HEK293 (cell line): ENCODE data around the gene NCOA6.

Source experiments
- EGR2 ChIP-seq: fragments of 450-650 bp; formaldehyde crosslinking; IDR thresholded peaks from 2 replicates; pipeline ENCODE4 v1.5.1; 2016; ENCODE audit warnings: low read depth, missing biosample characterization, missing genetic modification characterization
- ZNF248 ChIP-seq: fragments of 450-650 bp; formaldehyde crosslinking; IDR thresholded peaks from 2 replicates; pipeline ENCODE4 v1.5.1; 2017; ENCODE audit warnings: missing biosample characterization, missing genetic modification characterization
- ZNF26 ChIP-seq: fragments of 450-650 bp; formaldehyde crosslinking; IDR thresholded peaks from 2 replicates; pipeline ENCODE4 v1.5.1; 2016; ENCODE audit warnings: missing biosample characterization, missing genetic modification characterization
- ZNF266 ChIP-seq: fragments of 450-650 bp; formaldehyde crosslinking; IDR thresholded peaks from 2 replicates; pipeline ENCODE4 v1.5.1; 2016; ENCODE audit warnings: missing biosample characterization, missing genetic modification characterization, low read depth
- ZNF423 ChIP-seq: fragments of 450-650 bp; formaldehyde crosslinking; IDR thresholded peaks from 2 replicates; pipeline ENCODE4 v1.5.1; 2016; ENCODE audit warnings: missing biosample characterization, missing genetic modification characterization

GRCh38 chr20:34791289-34792020 is 34.0 kb downstream of the NCOA6 start:
- no peak for TF ChIP-seq ZNF423
- no peak for TF ChIP-seq ZNF26
- TF ChIP-seq ZNF248 (tag by site-specific recombination), result no peak
- no peak for TF ChIP-seq ZNF266 (tag by site-specific recombination)
- no peak for TF ChIP-seq EGR2 (tag by site-specific recombination)
